GM23248 (cell line): ENCODE results near the gene FOXO1. TPM values are rescaled to one million over a fixed set of nuclear protein-coding genes. Genes with fewer than 3 reads are reported as not detected.

Source experiments
- DNase-seq: peaks from one replicate; pipeline ENCODE4 v3.0.0-alpha.2; 2015
- H2AFZ ChIP-seq: fragments of 200-600 bp; sonication (generic); 2 replicates; pipeline ENCODE4 v1.6.1; 2016; ENCODE audit warnings: antibody characterized with exemption
- H3F3A ChIP-seq: fragments of 200-600 bp; sonication (generic); 2 replicates; pipeline ENCODE4 v1.6.1; 2016; ENCODE audit warnings: mild to moderate bottlenecking, antibody characterized with exemption, mixed run types; ENCODE audit not compliant: insufficient read depth
- H3K27ac ChIP-seq: fragments of 200-600 bp; sonication (generic); 2 replicates; pipeline ENCODE4 v1.5.1; 2016; ENCODE audit warnings: mild to moderate bottlenecking
- H3K27me3 ChIP-seq: fragments of 200-600 bp; sonication (generic); replicated peaks from 2 replicates; pipeline ENCODE4 v1.6.1; 2016; ENCODE audit warnings: mild to moderate bottlenecking; ENCODE audit not compliant: insufficient read depth
- H3K36me3 ChIP-seq: fragments of 200-600 bp; sonication (generic); 2 replicates; pipeline ENCODE4 v1.6.1; 2016; ENCODE audit warnings: low read depth, mild to moderate bottlenecking
- H3K4me1 ChIP-seq: fragments of 200-600 bp; sonication (generic); 2 replicates; pipeline ENCODE4 v1.6.1; 2016; ENCODE audit warnings: mild to moderate bottlenecking; ENCODE audit not compliant: insufficient read depth
- H3K4me2 ChIP-seq: fragments of 200-600 bp; sonication (generic); one replicate; pipeline ENCODE4 v1.6.1; 2016; ENCODE audit warnings: mild to moderate bottlenecking; ENCODE audit not compliant: unreplicated experiment
- H3K4me3 ChIP-seq: fragments of 200-600 bp; sonication (generic); 2 replicates; pipeline ENCODE4 v1.5.1; 2016; ENCODE audit warnings: mild to moderate bottlenecking
- H3K79me2 ChIP-seq: fragments of 200-600 bp; sonication (generic); 2 replicates; pipeline ENCODE4 v1.6.1; 2016; ENCODE audit warnings: mild to moderate bottlenecking; ENCODE audit not compliant: insufficient read depth
- H3K9ac ChIP-seq: fragments of 200-600 bp; sonication (generic); 2 replicates; pipeline ENCODE4 v1.6.1; 2016; ENCODE audit warnings: mild to moderate bottlenecking
- H3K9me2 ChIP-seq: fragments of 200-600 bp; sonication (generic); 2 replicates; pipeline ENCODE4 v1.6.1; 2016; ENCODE audit warnings: mixed run types, mild to moderate bottlenecking, moderate library complexity; ENCODE audit not compliant: insufficient read depth
- H3K9me3 ChIP-seq: fragments of 200-600 bp; sonication (generic); one replicate; pipeline ENCODE4 v1.6.1; 2017; ENCODE audit warnings: low read depth
- H4K20me1 ChIP-seq: fragments of 200-600 bp; sonication (generic); 2 replicates; pipeline ENCODE4 v1.6.0; 2016; ENCODE audit not compliant: insufficient read depth
- EZH2 ChIP-seq: fragments of 200-600 bp; sonication (generic); IDR thresholded peaks from 2 replicates; pipeline ENCODE4 v1.6.1; 2018; ENCODE audit warnings: antibody characterized with exemption, mild to moderate bottlenecking; ENCODE audit not compliant: insufficient read depth, poor library complexity, severe bottlenecking
- EZH2phosphoT487 ChIP-seq: fragments of 200-600 bp; sonication (generic); IDR thresholded peaks from 2 replicates; pipeline ENCODE4 v1.6.1; 2018; ENCODE audit warnings: antibody characterized with exemption, moderate library complexity, mild to moderate bottlenecking, low read depth; ENCODE audit not compliant: insufficient read depth
- WGBS, 2 experiments: methylation state at CpG; one replicate each; pipeline ENCODE4 v1.1.6; 2015 to 2017; ENCODE audit warnings: low lambda C conversion rate in 2 of 2, low coverage in 1 of 2; ENCODE audit errors: missing lambda C conversion rate in 2 of 2; 5-methylcytosine and 5-hydroxymethylcytosine counted together
- in situ Hi-C: fragments of 300-500 bp; cut with MboI; formaldehyde crosslinking; loops from 2 replicates; pipeline ENCODE4 v1.15.0; 2020
- polyA plus RNA-seq: library from polyadenylated mRNA; unstranded; fragments of >200 nt; fragmentation: Nextera tagmentation; extraction: Ambion mirVana; gene quantifications from 2 replicates; pipeline ENCODE4 v1.2.1, GENCODE V29; 2016
- total RNA-seq: library from RNA; depleted of rRNA; stranded (reverse); fragments of >200 nt; shearing (Covaris generic); gene quantifications from 2 replicates; pipeline ENCODE4 v1.2.3, GENCODE V29; 2014; rRNA removed

FOXO1 gene
- total and polyA plus RNA-seq, 2 experiments from 2014 or later: 0.59 to 1.1 TPM

DNA sequence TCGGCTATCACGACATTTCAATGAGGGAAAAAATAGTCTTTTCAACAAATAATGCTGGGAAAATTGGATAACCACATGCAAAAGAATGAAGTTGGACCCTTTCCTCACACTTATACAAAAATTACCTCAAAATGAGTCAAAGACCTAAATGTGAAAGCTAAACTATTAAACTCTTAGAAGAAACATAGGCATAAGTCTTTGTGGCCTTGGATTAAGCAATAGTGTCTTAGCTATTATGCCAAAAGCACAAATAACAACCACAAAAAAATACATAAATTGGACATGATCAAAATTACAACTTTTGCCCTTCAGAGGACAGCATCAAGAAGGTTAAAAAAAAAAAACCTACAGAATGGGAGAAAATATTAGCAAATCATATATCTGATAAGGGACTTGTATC lies 156.6 kb downstream of the FOXO1 start:
- Histone ChIP-seq H3K4me3 (no peak overlapping the region), H3K4me1 (peaks cover 3% of the 10 kb centered on the region; the same call in 1 of the 2 replicates), H3K9me2 (no peaks in the 10 kb centered on the region), H2AFZ (no peak overlapping the region), H3K4me2 (no peak overlapping the region), H3K27me3 (0 out of 2 replicates have a peak, but pooled peaks cover 7% of the 10 kb centered on the region), H4K20me1 (no peaks in the 10 kb centered on the region), H3K27ac (no peak overlapping the region), H3K9me3 (no peaks in the 10 kb centered on the region), H3F3A (no peaks in the 10 kb centered on the region), H3K36me3 (no peaks in the 10 kb centered on the region), H3K9ac (no peak overlapping the region), H3K79me2 (no peaks in the 10 kb centered on the region)
- TF ChIP-seq EZH2 (no peak), EZH2phosphoT487 (no peak)
- 89% methylated on average over 2 of the region's 2 CpGs for WGBS, 2 experiments
- in situ Hi-C loops: no loop called here
- no peak for DNase-seq

- H3K79me2 ChIP-seq: no peaks in the 10 kb centered on the region
- peak; percentile 10 for DNase-seq
- no peaks in the 10 kb centered on the region for H3K36me3 ChIP-seq
- H3K9ac ChIP-seq: no peak overlapping the region
- no peak for TF ChIP-seq EZH2phosphoT487
- TF ChIP-seq EZH2: no peak
- H3K4me2 ChIP-seq: no peak overlapping the region
- H3K9me2 ChIP-seq: no peaks in the 10 kb centered on the region
- no peaks in the 10 kb centered on the region for H4K20me1 ChIP-seq
- in situ Hi-C loops: no loop called here
- no peak overlapping the region for H3K4me3 ChIP-seq
- H2AFZ ChIP-seq: no peak overlapping the region
- peaks cover 11% of the 10 kb centered on the region; the same call in 1 of the 2 replicates for H3K4me1 ChIP-seq
- H3K9me3 ChIP-seq: no peaks in the 10 kb centered on the region
- H3F3A ChIP-seq: 0 out of 2 replicates have a peak, but pooled peaks cover 6% of the 10 kb centered on the region
- no peak overlapping the region for H3K27ac ChIP-seq
- 0 out of 2 replicates have a peak, but pooled peaks cover 7% of the 10 kb centered on the region for H3K27me3 ChIP-seq
- 19% methylated on average over 3 of the region's 3 CpGs for WGBS, 2 experiments
Measured at GRCh38 chr13:40508767-40509342, 157.6 kb downstream of the FOXO1 start.

DNA sequence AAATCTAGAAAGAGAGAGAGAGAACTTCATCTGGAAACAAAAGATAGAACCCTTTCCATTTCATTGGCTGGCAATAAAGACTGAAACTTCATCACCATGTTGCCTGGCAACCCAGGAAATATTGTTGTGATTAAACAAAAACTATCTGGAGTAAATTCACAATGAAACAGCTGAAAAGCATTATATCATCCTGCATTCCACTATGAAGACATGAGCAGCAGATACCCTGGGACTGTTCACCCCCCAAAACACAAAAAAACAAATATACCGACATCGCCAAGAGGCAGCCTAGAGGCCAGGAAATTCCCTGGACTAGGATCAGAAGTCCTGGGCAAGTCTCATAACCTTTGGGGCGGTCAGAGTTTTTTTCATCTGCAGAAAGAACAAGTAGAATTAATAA lies 158.3 kb downstream of the FOXO1 start:
- Histone ChIP-seq H3K27ac (no peak overlapping the region; the same call in 1 of the 2 replicates), H3K4me1 (peaks cover 13% of the 10 kb centered on the region; the same call in 1 of the 2 replicates), H2AFZ (no peak overlapping the region), H3F3A (0 out of 2 replicates have a peak, but pooled peaks cover 10% of the 10 kb centered on the region), H3K9ac (0 out of 2 replicates have a peak overlapping the region, but pooled peaks have one; percentile 19), H3K4me3 (no peak overlapping the region; the same call in 1 of the 2 replicates), H3K9me2 (no peaks in the 10 kb centered on the region), H3K79me2 (no peaks in the 10 kb centered on the region), H3K4me2 (no peak overlapping the region), H4K20me1 (no peaks in the 10 kb centered on the region), H3K27me3 (0 out of 2 replicates have a peak, but pooled peaks cover 7% of the 10 kb centered on the region), H3K9me3 (no peaks in the 10 kb centered on the region), H3K36me3 (no peaks in the 10 kb centered on the region)
- peak; percentile 76 for DNase-seq
- in situ Hi-C loops: no loop called here
- WGBS, 2 experiments: 7 to 12% methylated on average over 3 of the region's 3 CpGs
- TF ChIP-seq EZH2phosphoT487: no peak
- TF ChIP-seq EZH2: no peak

DNA sequence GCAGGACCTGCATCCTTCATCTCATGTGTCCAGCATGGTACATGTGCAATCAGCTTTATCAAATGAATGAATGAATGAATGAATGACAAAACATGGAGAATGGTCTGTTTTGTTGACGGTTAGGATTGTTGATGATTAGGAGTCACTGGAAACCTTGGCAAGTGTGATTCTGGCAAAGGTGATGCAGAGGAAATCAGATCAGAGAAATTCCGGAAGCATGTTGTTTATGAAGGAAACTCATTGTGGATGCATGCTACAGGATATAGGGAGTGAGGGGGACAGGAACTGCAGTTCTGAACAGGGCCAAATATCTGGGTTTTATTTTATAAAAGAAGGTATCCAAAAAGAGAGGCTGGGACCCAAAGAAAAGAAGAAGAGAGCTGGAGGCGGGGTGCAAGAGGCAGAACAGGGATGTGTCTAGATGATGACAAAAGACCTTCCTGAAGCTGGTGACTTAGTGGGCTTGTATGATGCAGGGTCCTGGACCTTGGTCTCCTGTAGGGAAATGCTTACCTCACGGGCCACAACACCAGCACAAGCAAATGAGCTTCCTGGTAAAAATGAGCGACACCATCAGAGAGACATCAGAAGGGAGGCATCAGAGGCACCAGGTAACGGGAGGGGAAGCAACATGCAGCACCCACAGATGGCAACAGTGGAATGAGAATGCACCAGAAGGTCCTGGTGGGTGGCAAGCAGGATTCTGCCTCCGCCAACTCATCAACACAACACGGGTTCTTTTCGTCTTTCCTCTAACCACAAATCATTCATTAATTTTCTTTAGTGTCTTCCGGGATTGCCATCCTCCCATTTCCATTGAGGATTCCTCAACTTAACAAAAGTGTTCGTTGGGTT lies 159.6 kb downstream of the FOXO1 start:
- H4K20me1 ChIP-seq: no peaks in the 10 kb centered on the region
- H3K79me2 ChIP-seq: no peaks in the 10 kb centered on the region
- DNase-seq: no peak
- no peak overlapping the region for H3K27ac ChIP-seq
- H3K27me3 ChIP-seq: 0 out of 2 replicates have a peak, but pooled peaks cover 7% of the 10 kb centered on the region
- WGBS, 2 experiments: 72 to 75% methylated on average over 11 of the region's 11 CpGs
- peaks cover 13% of the 10 kb centered on the region; the same call in 1 of the 2 replicates for H3K4me1 ChIP-seq
- in situ Hi-C loops: no loop called here
- 0 out of 2 replicates have a peak, but pooled peaks cover 10% of the 10 kb centered on the region for H3F3A ChIP-seq
- H3K9ac ChIP-seq: no peak overlapping the region
- no peak overlapping the region for H3K4me3 ChIP-seq
- no peak for TF ChIP-seq EZH2phosphoT487
- no peak for TF ChIP-seq EZH2
- H3K9me3 ChIP-seq: no peaks in the 10 kb centered on the region
- no peaks in the 10 kb centered on the region for H3K9me2 ChIP-seq
- H3K4me2 ChIP-seq: no peak overlapping the region
- H2AFZ ChIP-seq: no peak overlapping the region
- H3K36me3 ChIP-seq: no peaks in the 10 kb centered on the region

Other genes starting within 250 kb of the FOXO1 start
- 2.9 and 9.8 TPM in 2 replicates for gene MRPS31, start 104.5 kb upstream of the FOXO1 start, total RNA-seq
- gene MRPS31, start 104.5 kb upstream of the FOXO1 start, polyA plus RNA-seq: 14.7 and 16.6 TPM in 2 replicates
- 24.4 and 29.1 TPM in 2 replicates for gene SLC25A15, start 123.0 kb upstream of the FOXO1 start, total RNA-seq
- gene SLC25A15, start 123.0 kb upstream of the FOXO1 start, polyA plus RNA-seq: 12.6 and 12.7 TPM in 2 replicates